Upper lobe of left lung (tissue), 4 donors: ENCODE results near the gene ZNF600.
"Not testable (repeated sequence)": the region's sequence is repeated elsewhere in the genome, so short reads cannot be mapped to it uniquely, and the experiment has no call there.

ENCODE experiments used
- POLR2AphosphoS5 ChIP-seq, 2 donors: sonication (generic); formaldehyde crosslinking; IDR thresholded peaks; one replicate each; pipeline ENCODE4 v1.5.1; 2017; ENCODE audit warnings: antibody characterized with exemption in 2 of 2
- TF ChIP-seq, protein P1 (sequence below), 6 experiments: fragments of 450-650 bp in 4 of 6; fragments of 200-600 bp in 2 of 6; sonication (generic) in 2 of 6; IDR thresholded peaks; one replicate each; pipeline ENCODE4 v1.5.1; 2016 to 2019; ENCODE audit warnings: antibody characterized with exemption in 6 of 6

DNA sequence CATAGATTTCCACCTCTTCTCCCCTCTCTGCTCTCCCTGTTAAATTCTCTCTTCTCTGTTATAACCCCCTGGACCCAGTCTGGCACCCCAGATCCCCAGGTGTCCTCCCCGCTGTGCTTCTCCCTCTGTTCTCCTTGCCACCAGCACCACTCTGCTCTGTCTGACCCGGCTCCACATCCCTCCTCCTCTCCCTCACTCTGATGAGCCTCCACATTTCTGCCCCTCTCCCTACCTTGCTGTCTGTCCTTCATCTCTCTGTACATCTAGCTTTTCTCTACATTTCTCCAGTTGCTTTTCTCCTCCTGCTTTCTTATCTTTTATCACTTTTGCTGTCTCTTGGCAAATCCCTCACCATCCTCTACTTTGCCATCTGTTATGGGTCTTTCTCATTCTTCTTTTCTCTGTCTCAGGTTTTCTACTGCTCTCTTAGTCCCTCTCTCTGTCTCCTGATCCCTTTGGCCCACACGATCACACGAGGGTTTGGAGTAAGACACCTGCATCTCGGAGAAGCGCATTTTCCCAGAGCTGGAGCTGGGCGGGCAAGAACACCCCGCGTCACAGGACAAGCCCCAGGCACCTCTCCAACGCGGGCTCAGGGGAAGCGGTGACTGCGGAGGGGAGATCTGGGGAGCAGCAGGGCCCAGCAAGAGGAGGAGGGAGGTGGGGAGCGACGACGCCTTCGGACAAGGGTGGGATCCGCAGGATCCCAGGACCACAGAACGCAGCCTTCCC is 34.0 kb upstream of the ZNF600 start:
- TF ChIP-seq POLR2AphosphoS5 (IDR thresholded peaks at IDR 0.05) = not testable (repeated sequence)
- TF ChIP-seq, protein P1, sequence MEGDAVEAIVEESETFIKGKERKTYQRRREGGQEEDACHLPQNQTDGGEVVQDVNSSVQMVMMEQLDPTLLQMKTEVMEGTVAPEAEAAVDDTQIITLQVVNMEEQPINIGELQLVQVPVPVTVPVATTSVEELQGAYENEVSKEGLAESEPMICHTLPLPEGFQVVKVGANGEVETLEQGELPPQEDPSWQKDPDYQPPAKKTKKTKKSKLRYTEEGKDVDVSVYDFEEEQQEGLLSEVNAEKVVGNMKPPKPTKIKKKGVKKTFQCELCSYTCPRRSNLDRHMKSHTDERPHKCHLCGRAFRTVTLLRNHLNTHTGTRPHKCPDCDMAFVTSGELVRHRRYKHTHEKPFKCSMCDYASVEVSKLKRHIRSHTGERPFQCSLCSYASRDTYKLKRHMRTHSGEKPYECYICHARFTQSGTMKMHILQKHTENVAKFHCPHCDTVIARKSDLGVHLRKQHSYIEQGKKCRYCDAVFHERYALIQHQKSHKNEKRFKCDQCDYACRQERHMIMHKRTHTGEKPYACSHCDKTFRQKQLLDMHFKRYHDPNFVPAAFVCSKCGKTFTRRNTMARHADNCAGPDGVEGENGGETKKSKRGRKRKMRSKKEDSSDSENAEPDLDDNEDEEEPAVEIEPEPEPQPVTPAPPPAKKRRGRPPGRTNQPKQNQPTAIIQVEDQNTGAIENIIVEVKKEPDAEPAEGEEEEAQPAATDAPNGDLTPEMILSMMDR (IDR thresholded peaks at IDR 0.05) = not testable (repeated sequence)
